ENCODE measurements around the gene PPP2R3B.

Gene PPP2R3B

DNA sequence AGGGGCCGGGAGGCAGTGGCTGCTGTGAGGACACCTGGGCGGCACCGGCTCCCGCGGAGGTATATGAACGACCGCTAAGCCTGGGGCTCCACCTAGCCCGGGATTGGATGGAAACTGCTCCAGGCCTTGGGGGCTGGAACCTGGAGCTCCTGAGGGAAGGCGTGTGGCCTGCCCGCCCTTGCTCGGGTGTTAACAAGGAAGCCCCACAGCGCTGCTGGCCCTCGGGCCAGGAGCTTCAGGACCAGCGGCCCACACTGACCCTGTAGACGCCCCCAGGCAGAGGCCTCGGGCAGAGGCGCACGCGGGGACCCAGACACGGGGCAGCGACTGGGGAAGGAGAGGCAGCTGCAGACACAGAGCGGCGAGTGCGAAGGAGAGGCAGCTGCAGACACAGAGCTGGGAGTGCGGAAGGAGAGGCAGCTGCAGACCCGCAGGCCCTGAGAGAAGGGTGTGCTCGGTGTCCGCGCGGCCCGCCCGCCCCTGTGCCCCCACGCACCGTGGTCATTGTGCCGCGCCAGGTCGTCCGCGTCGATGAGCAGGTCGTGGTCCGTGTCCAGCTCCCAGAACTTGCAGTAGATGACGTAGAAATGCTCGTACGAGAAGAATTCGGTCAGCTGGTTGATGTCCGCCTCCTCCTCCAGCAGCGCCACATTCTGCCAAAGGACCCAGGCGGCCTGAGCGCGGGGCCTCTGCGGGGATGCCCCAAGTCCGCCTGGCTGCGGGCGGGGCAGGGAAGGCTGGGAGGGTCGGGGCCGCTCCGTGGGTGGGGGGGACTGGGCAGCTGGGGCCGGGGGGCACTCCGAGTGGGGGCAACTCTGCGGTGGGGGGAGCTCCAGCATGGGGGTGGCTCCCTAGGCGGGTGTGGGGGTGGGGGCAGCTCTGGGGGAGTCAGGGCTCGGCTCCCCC is 41.4 kb downstream of the PPP2R3B start:
- TF ChIP-seq, protein P1, sequence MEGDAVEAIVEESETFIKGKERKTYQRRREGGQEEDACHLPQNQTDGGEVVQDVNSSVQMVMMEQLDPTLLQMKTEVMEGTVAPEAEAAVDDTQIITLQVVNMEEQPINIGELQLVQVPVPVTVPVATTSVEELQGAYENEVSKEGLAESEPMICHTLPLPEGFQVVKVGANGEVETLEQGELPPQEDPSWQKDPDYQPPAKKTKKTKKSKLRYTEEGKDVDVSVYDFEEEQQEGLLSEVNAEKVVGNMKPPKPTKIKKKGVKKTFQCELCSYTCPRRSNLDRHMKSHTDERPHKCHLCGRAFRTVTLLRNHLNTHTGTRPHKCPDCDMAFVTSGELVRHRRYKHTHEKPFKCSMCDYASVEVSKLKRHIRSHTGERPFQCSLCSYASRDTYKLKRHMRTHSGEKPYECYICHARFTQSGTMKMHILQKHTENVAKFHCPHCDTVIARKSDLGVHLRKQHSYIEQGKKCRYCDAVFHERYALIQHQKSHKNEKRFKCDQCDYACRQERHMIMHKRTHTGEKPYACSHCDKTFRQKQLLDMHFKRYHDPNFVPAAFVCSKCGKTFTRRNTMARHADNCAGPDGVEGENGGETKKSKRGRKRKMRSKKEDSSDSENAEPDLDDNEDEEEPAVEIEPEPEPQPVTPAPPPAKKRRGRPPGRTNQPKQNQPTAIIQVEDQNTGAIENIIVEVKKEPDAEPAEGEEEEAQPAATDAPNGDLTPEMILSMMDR (IDR thresholded peaks at IDR 0.05; ENCODE audit: extremely low read depth, missing control alignments) = no peak
- no peak for DNase-seq (ENCODE audit: low spot score)

DNA sequence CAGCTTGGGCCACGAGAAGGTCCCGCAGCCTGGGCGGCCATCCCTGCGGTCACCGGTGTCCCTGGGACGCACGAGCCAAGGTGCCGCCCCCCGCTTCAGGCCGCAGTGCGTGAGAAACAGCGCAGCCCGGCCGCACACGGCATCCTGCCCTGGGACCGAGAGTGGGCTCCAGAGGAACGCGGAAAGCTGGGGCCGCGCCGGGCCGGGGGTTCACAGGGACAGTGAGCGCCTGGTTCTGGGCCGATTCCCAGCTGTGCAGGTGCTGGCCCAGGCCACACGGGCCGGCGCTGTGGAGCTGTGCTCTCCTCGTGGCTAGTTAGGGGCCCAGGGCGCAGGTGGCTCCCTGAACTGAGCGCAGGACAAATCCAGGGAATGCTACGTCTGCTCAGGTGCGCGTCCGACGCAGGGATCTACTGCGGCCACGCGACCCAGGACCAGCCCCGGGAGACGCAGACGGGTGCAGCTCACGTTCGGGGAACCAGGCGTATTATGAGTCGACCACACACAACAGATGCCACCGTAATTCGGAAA is 42.3 kb downstream of the PPP2R3B start:
- no peak for DNase-seq (ENCODE audit: low spot score)
- TF ChIP-seq, protein P1 (IDR thresholded peaks at IDR 0.05; ENCODE audit: extremely low read depth, missing control alignments) = no peak

DNA sequence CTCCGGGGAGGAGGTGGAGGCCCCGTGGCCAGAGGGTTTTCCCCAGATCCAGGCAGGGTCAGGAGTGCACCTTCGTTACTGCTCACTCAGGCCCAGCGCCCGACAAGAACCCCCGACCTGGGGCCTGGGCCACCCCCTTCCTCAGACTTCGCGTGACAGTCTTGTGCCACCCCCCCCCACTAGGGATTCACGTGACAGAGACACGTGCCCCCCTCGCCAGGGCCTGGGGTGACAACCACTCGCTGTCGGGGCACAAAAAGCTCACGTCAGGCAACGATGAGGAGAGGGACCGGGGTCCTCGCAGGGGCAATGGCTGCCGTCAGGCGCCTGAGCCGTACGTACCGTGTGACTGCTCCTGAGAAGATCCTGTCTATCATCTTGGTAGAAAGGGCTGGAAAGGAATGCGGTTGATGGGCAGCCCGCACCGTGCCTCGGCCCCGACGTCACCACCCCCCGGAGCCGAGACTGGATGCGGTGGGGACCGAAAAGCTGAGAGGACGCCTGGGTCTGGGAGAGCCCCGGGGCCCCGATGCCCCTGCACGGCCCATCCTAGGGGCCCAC is 45.1 kb downstream of the PPP2R3B start:
- DNase-seq (ENCODE audit: low spot score) = no peak
- TF ChIP-seq, protein P1 (IDR thresholded peaks at IDR 0.05; ENCODE audit: extremely low read depth, missing control alignments) = no peak

- no peak for DNase-seq (ENCODE audit: low spot score)
- TF ChIP-seq, protein P1 (IDR thresholded peaks at IDR 0.05; ENCODE audit: extremely low read depth, missing control alignments) = no peak
Measured at GRCh38 chrX:340641-341423, 45.9 kb downstream of the PPP2R3B start.

GRCh38 chrX:340121-340520 is 46.6 kb downstream of the PPP2R3B start:
- TF ChIP-seq, protein P1 (IDR thresholded peaks at IDR 0.05; ENCODE audit: extremely low read depth, missing control alignments) = no peak
- no peak for DNase-seq (ENCODE audit: low spot score)

- TF ChIP-seq, protein P1 (IDR thresholded peaks at IDR 0.05; ENCODE audit: extremely low read depth, missing control alignments) = no peak
- no peak for DNase-seq (ENCODE audit: low spot score)
Measured at GRCh38 chrX:338836-339400, 47.8 kb downstream of the PPP2R3B start.
